Stomach (tissue), 4 donors: ENCODE data around the gene IGLON5.

Experiments
- EP300 ChIP-seq: sonication (generic); formaldehyde crosslinking; IDR thresholded peaks from one replicate; pipeline ENCODE4 v1.6.1; 2017; ENCODE audit warnings: antibody characterized with exemption
- POLR2A ChIP-seq, 4 donors: fragments of 450-650 bp; IDR thresholded peaks; one replicate each; pipeline ENCODE4 v1.6.1; 2016; ENCODE audit warnings: antibody characterized with exemption in 4 of 4, control low read depth in 2 of 4, mild to moderate bottlenecking in 1 of 4, moderate library complexity in 1 of 4
- POLR2AphosphoS5 ChIP-seq, 3 donors: sonication (generic); formaldehyde crosslinking; IDR thresholded peaks; one replicate each; pipeline ENCODE4 v1.6.1; 2016; ENCODE audit warnings: antibody characterized with exemption in 3 of 3
- TF ChIP-seq, protein P1 (sequence below), 7 experiments: fragments of 450-650 bp in 4 of 7; fragments of 200-600 bp in 3 of 7; sonication (generic) in 3 of 7; IDR thresholded peaks; one replicate each; pipeline ENCODE4 v1.5.1; 2016 to 2019; ENCODE audit warnings: antibody characterized with exemption in 7 of 7, control low read depth in 2 of 7, mild to moderate bottlenecking in 1 of 7

DNA sequence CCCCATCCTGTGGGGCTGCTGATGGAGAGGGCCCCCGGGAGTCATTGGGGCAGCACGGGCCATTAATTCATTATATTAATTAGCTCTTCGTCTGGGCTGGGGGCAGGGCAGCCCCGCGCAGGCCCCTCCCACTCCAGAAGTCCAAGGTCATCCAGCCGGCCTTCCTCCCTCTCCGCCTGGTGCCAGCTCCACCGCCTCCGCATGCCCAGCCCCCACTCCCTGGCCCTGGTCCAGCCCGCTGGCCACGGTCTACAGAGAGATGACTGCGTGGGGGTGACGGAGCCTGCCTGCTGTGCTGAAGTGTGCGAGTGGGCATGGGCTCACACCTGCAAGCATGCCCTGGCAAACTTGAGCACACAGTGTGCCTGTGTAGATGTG is 8.8 kb downstream of the IGLON5 start:
- TF ChIP-seq, protein P1, sequence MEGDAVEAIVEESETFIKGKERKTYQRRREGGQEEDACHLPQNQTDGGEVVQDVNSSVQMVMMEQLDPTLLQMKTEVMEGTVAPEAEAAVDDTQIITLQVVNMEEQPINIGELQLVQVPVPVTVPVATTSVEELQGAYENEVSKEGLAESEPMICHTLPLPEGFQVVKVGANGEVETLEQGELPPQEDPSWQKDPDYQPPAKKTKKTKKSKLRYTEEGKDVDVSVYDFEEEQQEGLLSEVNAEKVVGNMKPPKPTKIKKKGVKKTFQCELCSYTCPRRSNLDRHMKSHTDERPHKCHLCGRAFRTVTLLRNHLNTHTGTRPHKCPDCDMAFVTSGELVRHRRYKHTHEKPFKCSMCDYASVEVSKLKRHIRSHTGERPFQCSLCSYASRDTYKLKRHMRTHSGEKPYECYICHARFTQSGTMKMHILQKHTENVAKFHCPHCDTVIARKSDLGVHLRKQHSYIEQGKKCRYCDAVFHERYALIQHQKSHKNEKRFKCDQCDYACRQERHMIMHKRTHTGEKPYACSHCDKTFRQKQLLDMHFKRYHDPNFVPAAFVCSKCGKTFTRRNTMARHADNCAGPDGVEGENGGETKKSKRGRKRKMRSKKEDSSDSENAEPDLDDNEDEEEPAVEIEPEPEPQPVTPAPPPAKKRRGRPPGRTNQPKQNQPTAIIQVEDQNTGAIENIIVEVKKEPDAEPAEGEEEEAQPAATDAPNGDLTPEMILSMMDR (IDR thresholded peaks at IDR 0.05): no peak
- no peak for TF ChIP-seq POLR2AphosphoS5 (IDR thresholded peaks at IDR 0.05)
- TF ChIP-seq POLR2A (IDR thresholded peaks at IDR 0.05): no peak
- TF ChIP-seq EP300: no peak
